Prostate gland (tissue), 2 donors: ENCODE results near the gene ZNF526. TPM values are rescaled to one million over a fixed set of nuclear protein-coding genes. Genes with fewer than 3 reads are reported as not detected.

Experiments
- DNase-seq: peaks from one replicate; pipeline ENCODE4 v3.0.0-alpha.2; 2019; ENCODE audit warnings: low spot score
- H3K27ac ChIP-seq, 2 donors: fragments of 200-600 bp; sonication (generic); 2 replicates each; pipeline ENCODE4 v1.5.1; 2017 to 2019
- H3K27me3 ChIP-seq: fragments of 200-600 bp; sonication (generic); replicated peaks from 2 replicates; pipeline ENCODE4 v1.5.1; 2019; ENCODE audit not compliant: insufficient read depth
- H3K36me3 ChIP-seq, 2 donors: fragments of 200-600 bp; sonication (generic); 1 replicate in 1 of 2; 2 replicates in 1 of 2; pipeline versions ENCODE4 v1.5.1 to v1.8.1; 2017 to 2019
- H3K4me1 ChIP-seq: fragments of 200-600 bp; sonication (generic); replicated peaks from 2 replicates; pipeline ENCODE4 v1.5.1; 2019
- H3K4me3 ChIP-seq, 2 donors: fragments of 200-600 bp; sonication (generic); 2 replicates each; pipeline ENCODE4 v1.5.1; 2017 to 2019
- H3K9me3 ChIP-seq: fragments of 200-600 bp; sonication (generic); 2 replicates; pipeline ENCODE4 v1.5.1; 2017
- CTCF ChIP-seq, 4 experiments: fragments of 200-600 bp in 2 of 4; fragments of 450-650 bp in 2 of 4; sonication (generic) in 2 of 4; IDR thresholded peaks; 1 replicate in 3 of 4; 2 replicates in 1 of 4; pipeline ENCODE4 v1.5.1; 2016 to 2019; ENCODE audit warnings: antibody characterized with exemption in 4 of 4, mild to moderate bottlenecking in 2 of 4, moderate library complexity in 2 of 4
- POLR2A ChIP-seq: fragments of 450-650 bp; IDR thresholded peaks from one replicate; pipeline ENCODE4 v1.6.1; 2016; ENCODE audit warnings: antibody characterized with exemption, mild to moderate bottlenecking
- POLR2AphosphoS5 ChIP-seq: sonication (generic); formaldehyde crosslinking; IDR thresholded peaks from one replicate; pipeline ENCODE4 v1.6.1; 2017; ENCODE audit warnings: antibody characterized with exemption
- WGBS: methylation state at CpG from one replicate; pipeline ENCODE4 v1.1.5; 2018; 5-methylcytosine and 5-hydroxymethylcytosine counted together
- intact Hi-C: fragments of 100-400 bp; cut with DNase I; formaldehyde crosslinking; loops from one replicate; pipeline ENCODE4 v1.14.2; 2022
- total RNA-seq, 2 donors: library from RNA; depleted of rRNA; stranded (reverse); fragments of >200 nt; gene quantifications; one replicate each; pipeline ENCODE4 v1.1.0, GENCODE V29; 2016

Gene ZNF526
- total RNA-seq, 2 donors from 2014 or later: 8.2 to 14.1 TPM

GRCh38 chr19:42204664-42205063, 15.4 kb upstream of the ZNF526 start:
- intact Hi-C loops: no loop called here

GRCh38 chr19:42206871-42207755, 13.0 kb upstream of the ZNF526 start:
- H3K4me3 ChIP-seq: no peak overlapping the region
- 80% methylated on average over 14 of the region's 14 CpGs for WGBS
- no peak overlapping the region for H3K27ac ChIP-seq
- H3K9me3 ChIP-seq: no peaks in the 10 kb centered on the region
- intact Hi-C loops: no loop called here
- H3K4me1 ChIP-seq: no peaks in the 10 kb centered on the region
- TF ChIP-seq POLR2A (no peak), CTCF (IDR thresholded peaks at IDR 0.05) (no peak), POLR2AphosphoS5 (no peak)
- peaks cover 0 to 22% of the 10 kb centered on the region in 2 donors for H3K36me3 ChIP-seq
- H3K27me3 ChIP-seq: no peaks in the 10 kb centered on the region
- DNase-seq: no peak

More at GRCh38 chr19:42204664-42205063, 15.4 kb upstream of the ZNF526 start:
- Histone ChIP-seq H3K27ac (no peak overlapping the region), H3K4me3 (no peak overlapping the region), H3K9me3 (no peaks in the 10 kb centered on the region), H3K36me3 (peaks cover 4 to 19% of the 10 kb centered on the region in 2 donors), H3K4me1 (no peaks in the 10 kb centered on the region), H3K27me3 (no peaks in the 10 kb centered on the region)
- no peak for TF ChIP-seq CTCF (IDR thresholded peaks at IDR 0.05)
- no peak for TF ChIP-seq POLR2AphosphoS5
- no peak for TF ChIP-seq POLR2A
- DNase-seq: no peak
- WGBS: 89% methylated on average over 6 of the region's 6 CpGs

- H3K27me3 ChIP-seq: no peaks in the 10 kb centered on the region
- WGBS: 84% methylated on average over 6 of the region's 6 CpGs
- H3K9me3 ChIP-seq: no peaks in the 10 kb centered on the region
- H3K4me3 ChIP-seq: no peak overlapping the region
- DNase-seq: no peak
- TF ChIP-seq CTCF (IDR thresholded peaks at IDR 0.05) (no peak), POLR2A (no peak), POLR2AphosphoS5 (no peak)
- peaks cover 0 to 22% of the 10 kb centered on the region in 2 donors for H3K36me3 ChIP-seq
- no peaks in the 10 kb centered on the region for H3K4me1 ChIP-seq
- intact Hi-C loops: no loop called here
- no peak overlapping the region for H3K27ac ChIP-seq
Observed at GRCh38 chr19:42207767-42208271, 12.3 kb upstream of the ZNF526 start.

GRCh38 chr19:42208612-42209011, 11.5 kb upstream of the ZNF526 start:
- H3K27ac ChIP-seq: no peak overlapping the region
- DNase-seq: no peak
- WGBS: 84% methylated on average over 11 of the region's 11 CpGs
- peaks cover 0 to 22% of the 10 kb centered on the region in 2 donors for H3K36me3 ChIP-seq
- no peaks in the 10 kb centered on the region for H3K9me3 ChIP-seq
- no peaks in the 10 kb centered on the region for H3K27me3 ChIP-seq
- intact Hi-C loops: no loop called here
- H3K4me1 ChIP-seq: no peaks in the 10 kb centered on the region
- TF ChIP-seq CTCF (IDR thresholded peaks at IDR 0.05): no peak
- no peak for TF ChIP-seq POLR2A
- no peak for TF ChIP-seq POLR2AphosphoS5
- no peak overlapping the region for H3K4me3 ChIP-seq
